Measurements from ENCODE around the gene SLC35B1. TPM values are rescaled to one million over a fixed set of nuclear protein-coding genes. Genes with fewer than 3 reads are reported as not detected.

Gene SLC35B1
- total and polyA plus RNA-seq, 10 of the 15 experiments (the other 5 are each of a cell fraction or from before 2014, with no cell fraction given), result 40.0 to 113 (median 51.6) TPM

DNA sequence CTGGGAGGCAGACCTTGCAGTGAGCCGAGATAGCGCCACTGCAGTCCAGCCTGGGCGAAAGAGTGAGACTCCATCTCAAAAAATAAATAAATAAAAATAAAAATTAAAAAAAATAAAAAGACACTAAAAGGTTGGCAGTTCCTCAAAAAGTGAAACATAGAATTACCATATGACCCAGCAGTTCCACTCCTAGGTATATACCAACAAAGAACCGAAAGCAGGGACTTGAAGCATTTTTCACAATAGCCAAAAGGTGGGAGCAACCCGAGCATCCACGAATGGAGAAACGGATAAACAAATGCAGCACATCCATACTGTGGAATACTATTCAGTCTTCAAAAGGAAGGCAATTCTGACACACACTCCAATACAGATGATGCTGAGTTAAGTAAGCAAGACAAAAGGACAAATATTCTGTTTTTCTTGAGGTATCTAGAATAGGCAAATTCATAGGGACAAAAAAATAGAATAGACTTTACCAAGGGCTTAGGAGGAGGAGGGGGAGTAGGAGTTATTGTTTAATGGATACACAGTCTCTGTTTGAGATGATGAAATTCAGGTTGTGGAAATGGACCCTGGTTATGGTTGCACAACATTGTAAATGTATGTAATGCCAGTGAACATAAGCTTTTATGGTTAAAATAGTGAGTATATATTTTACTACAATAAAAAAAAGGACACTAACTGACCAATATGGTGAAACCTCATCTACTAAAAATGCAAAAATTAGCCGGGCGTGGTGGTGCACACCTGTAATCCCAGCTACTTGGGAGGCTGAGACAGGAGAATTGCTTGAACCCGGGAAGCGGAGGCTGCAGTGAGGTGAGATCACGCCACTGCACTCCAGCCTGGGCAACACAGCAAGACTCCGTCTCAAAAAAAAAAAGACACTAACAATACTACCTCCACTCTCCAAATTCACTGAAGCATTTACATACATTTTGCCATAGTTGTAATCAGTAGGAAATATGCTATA lies 27.0 kb upstream of the SLC35B1 start:
- in situ Hi-C loops (cut with MboI), result no loop called here
- DNase-seq (ENCODE audit: low read depth, low spot score) (no peak), FAIRE-seq (no peak), ATAC-seq (no peak)
- TF ChIP-seq ESRRA (IDR thresholded peaks at IDR 0.05; ENCODE audit: low read length), result no peak
- TF ChIP-seq CREM (IDR thresholded peaks at IDR 0.05; ENCODE audit: low read depth), result no peak
- TF ChIP-seq, protein P1, sequence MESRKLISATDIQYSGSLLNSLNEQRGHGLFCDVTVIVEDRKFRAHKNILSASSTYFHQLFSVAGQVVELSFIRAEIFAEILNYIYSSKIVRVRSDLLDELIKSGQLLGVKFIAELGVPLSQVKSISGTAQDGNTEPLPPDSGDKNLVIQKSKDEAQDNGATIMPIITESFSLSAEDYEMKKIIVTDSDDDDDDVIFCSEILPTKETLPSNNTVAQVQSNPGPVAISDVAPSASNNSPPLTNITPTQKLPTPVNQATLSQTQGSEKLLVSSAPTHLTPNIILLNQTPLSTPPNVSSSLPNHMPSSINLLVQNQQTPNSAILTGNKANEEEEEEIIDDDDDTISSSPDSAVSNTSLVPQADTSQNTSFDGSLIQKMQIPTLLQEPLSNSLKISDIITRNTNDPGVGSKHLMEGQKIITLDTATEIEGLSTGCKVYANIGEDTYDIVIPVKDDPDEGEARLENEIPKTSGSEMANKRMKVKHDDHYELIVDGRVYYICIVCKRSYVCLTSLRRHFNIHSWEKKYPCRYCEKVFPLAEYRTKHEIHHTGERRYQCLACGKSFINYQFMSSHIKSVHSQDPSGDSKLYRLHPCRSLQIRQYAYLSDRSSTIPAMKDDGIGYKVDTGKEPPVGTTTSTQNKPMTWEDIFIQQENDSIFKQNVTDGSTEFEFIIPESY (IDR thresholded peaks at IDR 0.05), result no peak
- TF ChIP-seq, protein P2, sequence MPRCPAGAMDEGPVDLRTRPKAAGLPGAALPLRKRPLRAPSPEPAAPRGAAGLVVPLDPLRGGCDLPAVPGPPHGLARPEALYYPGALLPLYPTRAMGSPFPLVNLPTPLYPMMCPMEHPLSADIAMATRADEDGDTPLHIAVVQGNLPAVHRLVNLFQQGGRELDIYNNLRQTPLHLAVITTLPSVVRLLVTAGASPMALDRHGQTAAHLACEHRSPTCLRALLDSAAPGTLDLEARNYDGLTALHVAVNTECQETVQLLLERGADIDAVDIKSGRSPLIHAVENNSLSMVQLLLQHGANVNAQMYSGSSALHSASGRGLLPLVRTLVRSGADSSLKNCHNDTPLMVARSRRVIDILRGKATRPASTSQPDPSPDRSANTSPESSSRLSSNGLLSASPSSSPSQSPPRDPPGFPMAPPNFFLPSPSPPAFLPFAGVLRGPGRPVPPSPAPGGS (IDR thresholded peaks at IDR 0.05; ENCODE audit: borderline replicate concordance, insufficient read depth, low read depth, low read length, poor library complexity, severe bottlenecking), result no peak
- no peak for TF ChIP-seq NR2C2 (IDR thresholded peaks at IDR 0.05; ENCODE audit: borderline replicate concordance, control insufficient read depth, insufficient read length, low read depth)
- no peak for TF ChIP-seq CREB1 (IDR thresholded peaks at IDR 0.05; ENCODE audit: low read depth)
- TF ChIP-seq, protein P3, sequence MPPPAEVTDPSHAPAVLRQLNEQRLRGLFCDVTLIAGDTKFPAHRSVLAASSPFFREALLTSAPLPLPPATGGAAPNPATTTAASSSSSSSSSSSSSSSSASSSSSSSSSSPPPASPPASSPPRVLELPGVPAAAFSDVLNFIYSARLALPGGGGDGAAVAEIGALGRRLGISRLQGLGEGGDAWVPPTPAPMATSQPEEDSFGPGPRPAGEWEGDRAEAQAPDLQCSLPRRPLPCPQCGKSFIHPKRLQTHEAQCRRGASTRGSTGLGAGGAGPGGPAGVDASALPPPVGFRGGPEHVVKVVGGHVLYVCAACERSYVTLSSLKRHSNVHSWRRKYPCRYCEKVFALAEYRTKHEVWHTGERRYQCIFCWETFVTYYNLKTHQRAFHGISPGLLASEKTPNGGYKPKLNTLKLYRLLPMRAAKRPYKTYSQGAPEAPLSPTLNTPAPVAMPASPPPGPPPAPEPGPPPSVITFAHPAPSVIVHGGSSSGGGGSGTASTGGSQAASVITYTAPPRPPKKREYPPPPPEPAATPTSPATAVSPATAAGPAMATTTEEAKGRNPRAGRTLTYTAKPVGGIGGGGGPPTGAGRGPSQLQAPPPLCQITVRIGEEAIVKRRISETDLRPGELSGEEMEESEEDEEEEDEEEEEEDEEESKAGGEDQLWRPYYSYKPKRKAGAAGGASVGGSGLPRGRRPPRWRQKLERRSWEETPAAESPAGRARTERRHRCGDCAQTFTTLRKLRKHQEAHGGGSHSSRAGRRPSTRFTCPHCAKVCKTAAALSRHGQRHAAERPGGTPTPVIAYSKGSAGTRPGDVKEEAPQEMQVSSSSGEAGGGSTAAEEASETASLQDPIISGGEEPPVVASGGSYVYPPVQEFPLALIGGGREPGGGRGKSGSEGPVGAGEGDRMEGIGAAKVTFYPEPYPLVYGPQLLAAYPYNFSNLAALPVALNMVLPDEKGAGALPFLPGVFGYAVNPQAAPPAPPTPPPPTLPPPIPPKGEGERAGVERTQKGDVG (CRISPR knock-in tag; IDR thresholded peaks at IDR 0.05), result no peak
- TF ChIP-seq YY1 (IDR thresholded peaks at IDR 0.05; ENCODE audit: low read depth, low read length), result no peak
- no peak for TF ChIP-seq SUPT20H (IDR thresholded peaks at IDR 0.05; ENCODE audit: borderline replicate concordance, control insufficient read depth, low read depth, low read length)
- no peak for TF ChIP-seq TBL1XR1 (IDR thresholded peaks at IDR 0.05; ENCODE audit: low read depth, low read length)
- TF ChIP-seq MTA2 (IDR thresholded peaks at IDR 0.05; ENCODE audit: low read depth), result no peak
- TF ChIP-seq ZBED1 (IDR thresholded peaks at IDR 0.05; ENCODE audit: borderline replicate concordance), result no peak
- no peak for TF ChIP-seq LARP7 (IDR thresholded peaks at IDR 0.05)
- no peak for TF ChIP-seq SPI1 (IDR thresholded peaks at IDR 0.05; ENCODE audit: borderline replicate concordance, insufficient read depth, low read depth, low read length)
- no peak for TF ChIP-seq RUNX3 (IDR thresholded peaks at IDR 0.05; ENCODE audit: low read length)
- no peak for TF ChIP-seq RBBP5 (conservative IDR thresholded peaks at IDR 0.05)
- no peak for TF ChIP-seq MXI1 (IDR thresholded peaks at IDR 0.05; ENCODE audit: low read depth, low read length)
- H3K79me2 ChIP-seq (ENCODE audit: control insufficient read depth, insufficient read depth, low read length), result peaks cover 5% of the 10 kb centered on the region
- no TSS peak for BruUV-seq (replicated peaks)
- H3K4me3 ChIP-seq, result no peak overlapping the region
- H3K4me2 ChIP-seq (ENCODE audit: control insufficient read depth, insufficient read depth), result no peak overlapping the region
- no peaks in the 10 kb centered on the region for H3K27me3 ChIP-seq (replicated peaks in 1 of 2; ENCODE audit: control insufficient read depth in 2 of 2, insufficient read depth in 2 of 2, low read length in 1 of 2)
- POLR2A ChIA-PET, result interaction anchor here (0.5 to 1.5 kb wide), 3 partner anchors 27 to 1555 kb away, joined by 3 to 5 read pairs (median 5); no protein-coding TSS in a partner anchor
- WGBS (ENCODE audit: insufficient coverage, insufficient replicate concordance, low lambda C conversion rate, missing lambda C conversion rate), result 86% methylated on average over 13 of the region's 13 CpGs
- H3K27ac ChIP-seq (ENCODE audit: control insufficient read depth, insufficient read depth), result no peak overlapping the region
- peaks cover 0 to 6% of the 10 kb centered on the region in 2 experiments; a peak in 3 of 4 replicates for H3K36me3 ChIP-seq (ENCODE audit: control insufficient read depth in 2 of 2, insufficient read depth in 2 of 2, low read length in 1 of 2)
- SMC1A ChIA-PET (ENCODE audit: uncharacterized antibody, unreplicated experiment), result no interaction called here
- H3K4me1 ChIP-seq (ENCODE audit: control insufficient read depth, insufficient read depth, low read length), result peaks cover 16% of the 10 kb centered on the region
- H3K9ac ChIP-seq (ENCODE audit: control insufficient read depth, insufficient read depth, low read length), result no peak overlapping the region
- intact Hi-C loops (cut with micrococcal nuclease; ENCODE audit: unreplicated experiment), result no loop called here
- no peak overlapping the region for H2AFZ ChIP-seq (ENCODE audit: control insufficient read depth, low read depth, low read length)
- no peaks in the 10 kb centered on the region for H3K9me3 ChIP-seq (replicated peaks; ENCODE audit: control insufficient read depth, insufficient read depth, low read length)
- CTCF ChIA-PET, result interaction anchor here (1.0 kb wide), 1 partner anchor 26 kb away, joined by 3 read pairs; no protein-coding TSS in a partner anchor
- no peaks in the 10 kb centered on the region for H4K20me1 ChIP-seq (ENCODE audit: control insufficient read depth, insufficient read depth)
- RAD21 ChIA-PET (ENCODE audit: unreplicated experiment), result no interaction called here
